Heart left ventricle (tissue), 16 donors: ENCODE measurements around the gene MARK3. TPM values are rescaled to one million over a fixed set of nuclear protein-coding genes. Genes with fewer than 3 reads are reported as not detected.

ENCODE experiments used
- ATAC-seq, 4 donors: fragments of 200-7000 bp; cut with Tn5 transposase; one replicate each; pipeline ENCODE4 v1.9.1; 2020 to 2022; ENCODE audit warnings: moderate library complexity in 4 of 4, mild to moderate bottlenecking in 3 of 4, moderate number of reproducible peaks in 1 of 4
- DNase-seq, 5 donors: peaks; one replicate each; pipeline ENCODE4 v3.0.0-alpha.2; 2020
- H3K27ac ChIP-seq, 12 donors: fragments of 200-600 bp; sonication (generic) in 4 of 12; one replicate each; pipeline versions ENCODE4 v1.5.0 to v1.8.0; 2016 to 2022; ENCODE audit warnings: mild to moderate bottlenecking in 2 of 12
- H3K27me3 ChIP-seq, 9 donors: fragments of 200-600 bp; sonication (generic) in 2 of 9; one replicate each; pipeline versions ENCODE4 v1.5.1 to v1.8.0; 2016 to 2022; ENCODE audit warnings: mild to moderate bottlenecking in 3 of 9
- H3K36me3 ChIP-seq, 9 donors: fragments of 200-600 bp; sonication (generic) in 2 of 9; one replicate each; pipeline versions ENCODE4 v1.5.0 to v1.8.0; 2018 to 2022; ENCODE audit warnings: mild to moderate bottlenecking in 2 of 9
- H3K4me1 ChIP-seq, 12 donors: fragments of 200-600 bp; sonication (generic) in 4 of 12; one replicate each; pipeline versions ENCODE4 v1.5.0 to v1.8.0; 2016 to 2022; ENCODE audit warnings: mild to moderate bottlenecking in 3 of 12
- H3K4me3 ChIP-seq, 12 donors: fragments of 200-600 bp; sonication (generic) in 4 of 12; one replicate each; pipeline versions ENCODE4 v1.5.0 to v1.8.0; 2017 to 2022; ENCODE audit warnings: mild to moderate bottlenecking in 9 of 12, moderate library complexity in 4 of 12
- H3K9me3 ChIP-seq, 12 donors: fragments of 200-600 bp; sonication (generic) in 4 of 12; one replicate each; pipeline versions ENCODE4 v1.5.0 to v1.8.0; 2016 to 2022; ENCODE audit warnings: mild to moderate bottlenecking in 1 of 12
- CTCF ChIP-seq, 12 donors: fragments of 200-600 bp; sonication (generic) in 4 of 12; IDR thresholded peaks; one replicate each; pipeline versions ENCODE4 v1.5.0 to v1.8.0; 2018 to 2022; ENCODE audit warnings: antibody characterized with exemption in 12 of 12, mild to moderate bottlenecking in 5 of 12
- POLR2A ChIP-seq, 2 donors: fragments of 450-650 bp; IDR thresholded peaks; one replicate each; pipeline ENCODE4 v1.6.1; 2017; ENCODE audit warnings: antibody characterized with exemption in 2 of 2, mild to moderate bottlenecking in 2 of 2, moderate library complexity in 2 of 2
- WGBS, 4 donors: extraction: QIAGEN DNeasy Blood & Tissue Kit in 2 of 4; methylation state at CpG; one replicate each; pipeline versions ENCODE4 v1.1.5 to v1.1.7; 2013 to 2018; 5-methylcytosine and 5-hydroxymethylcytosine counted together
- intact Hi-C, 10 donors: fragments of 100-400 bp; cut with DNase I; formaldehyde crosslinking; loops; one replicate each; pipeline versions ENCODE4 v1.11.1 to v1.14.2; 2022
- polyA plus RNA-seq, 2 donors: library from polyadenylated mRNA; stranded (reverse); fragments of 200-250 nt; gene quantifications; one replicate each; pipeline ENCODE4 v1.2.3, GENCODE V29; 2013
- total RNA-seq, 9 donors: library from RNA; depleted of rRNA in 2 of 9; stranded (reverse); fragments of >200 nt in 2 of 9; fragmentation: NEBNext Ultra II Directional in 3 of 9; extraction: Animal tissue kit (Norgen Biotek cat#: 25700) in 3 of 9; gene quantifications; one replicate each; pipeline versions ENCODE4 v1.1.0 to v1.2.4, GENCODE V29; 2016 to 2023
- donor health status: ischemic (EF 13 %, LVEDD 7.1; RV severe dilation, severe dysfunction).
- donor health status: healthy with polysubstance abuse.
- donor health status: DM: no; HTN: yes; CAD: no.
- donor health status: DM: no; HTN: no; CAD: no.
- donor health status: ischemic (EF 25% LVEDD 6.9; RV normal size, moderate dysfunction).
- donor health status: ischemic (EF 25% LVEDD 5.7; RV mildly dilated, moderate dysfunction).
- donor health status: healthy.
- donor health status: DM: yes; HTN: yes; CAD: no.
- donor health status: ischemic (EF 35%, LVEDD 5.7; RV mildly dilated, moderate dysfunction).
- donor health status: nonischemic (EF 11% LVEDD 7.7; RV severe dilation, severe dysfunction).
- donor health status: DM: yes; HTN: yes; CAD: no.
- donor health status: PGD.
- donor health status: ischemic (EF 29% LVEDD 5.4; RV normal size, mild dysfunction).
- donor health status: nonischemic (EF 23%, LVEDD 6.1; RV moderate dilation, normal function).

MARK3 gene
- total and polyA plus RNA-seq, 11 donors = 54.0 to 156 (median 111) TPM

- 21 to 43% (median 30%) methylated on average over 2 of the region's 2 CpGs for WGBS, 4 donors
- intact Hi-C loops = loop anchor here in 4 of 10 donors (5.0 to 10.0 kb wide), 4 partner anchors 37 to 100 kb away; no protein-coding TSS in a partner anchor
- no peaks in the 10 kb centered on the region for H3K27me3 ChIP-seq
- ATAC-seq (no peak), DNase-seq (no peak)
- H3K9me3 ChIP-seq = no peaks in the 10 kb centered on the region
- peak overlapping the region; percentile 9 to 77 (median 60) for H3K27ac ChIP-seq
- no peak for TF ChIP-seq POLR2A (IDR thresholded peaks at IDR 0.05)
- no peak for TF ChIP-seq CTCF (IDR thresholded peaks at IDR 0.05)
- H3K36me3 ChIP-seq = no peaks in the 10 kb centered on the region
- peaks cover 15 to 97% (median 90%) of the 10 kb centered on the region in 12 donors for H3K4me1 ChIP-seq
- peak overlapping the region in 1 of 12 donors; percentile 2 for H3K4me3 ChIP-seq
These were observed 10.0 kb downstream of the MARK3 start for GRCh38 chr14:103395244-103395643.

- no peak overlapping the region for H3K4me3 ChIP-seq
- H3K27ac ChIP-seq = peak overlapping the region; percentile 9 to 77 (median 57)
- no peak for TF ChIP-seq CTCF (IDR thresholded peaks at IDR 0.05)
- TF ChIP-seq POLR2A (IDR thresholded peaks at IDR 0.05) = no peak
- no peak for ATAC-seq
- WGBS, 4 donors = 97 to 99% (median 98%) methylated on average over 2 of the region's 2 CpGs
- intact Hi-C loops = loop anchor here in 4 of 10 donors (5.0 to 10.0 kb wide), 4 partner anchors 36 to 98 kb away; no protein-coding TSS in a partner anchor
- H3K9me3 ChIP-seq = no peaks in the 10 kb centered on the region
- DNase-seq = no peak
- no peaks in the 10 kb centered on the region for H3K36me3 ChIP-seq
- H3K4me1 ChIP-seq = peaks cover 19 to 97% (median 88%) of the 10 kb centered on the region in 12 donors
- no peaks in the 10 kb centered on the region for H3K27me3 ChIP-seq
These were observed 11.2 kb downstream of the MARK3 start for GRCh38 chr14:103396463-103396862.

GRCh38 chr14:103398427-103399195 is 13.4 kb downstream of the MARK3 start:
- Histone ChIP-seq H3K4me3 (no peak overlapping the region), H3K4me1 (peaks cover 23 to 96% (median 87%) of the 10 kb centered on the region in 12 donors), H3K36me3 (no peaks in the 10 kb centered on the region), H3K27me3 (no peaks in the 10 kb centered on the region), H3K9me3 (no peaks in the 10 kb centered on the region), H3K27ac (peak overlapping the region in 11 of 12 donors; percentile 45 to 75 (median 65))
- intact Hi-C loops = loop anchor here in 4 of 10 donors (5.0 to 10.0 kb wide), 4 partner anchors 34 to 96 kb away; no protein-coding TSS in a partner anchor
- WGBS, 4 donors = 52 to 55% (median 52%) methylated on average over 7 of the region's 7 CpGs
- TF ChIP-seq CTCF (IDR thresholded peaks at IDR 0.05) (no peak), POLR2A (IDR thresholded peaks at IDR 0.05) (no peak)
- ATAC-seq (peak in 3 of 4 donors; percentile 26 to 34 (median 32)), DNase-seq (no peak)

GRCh38 chr14:103400537-103400936 is 15.3 kb downstream of the MARK3 start:
- H3K4me1 ChIP-seq = peaks cover 20 to 96% (median 85%) of the 10 kb centered on the region in 12 donors
- peaks cover 0 to 6% (median 3%) of the 10 kb centered on the region in 9 donors for H3K36me3 ChIP-seq
- WGBS, 4 donors = 80 to 92% (median 83%) methylated on average over 4 of the region's 4 CpGs
- TF ChIP-seq POLR2A (IDR thresholded peaks at IDR 0.05) (no peak), CTCF (IDR thresholded peaks at IDR 0.05) (no peak)
- H3K9me3 ChIP-seq = no peaks in the 10 kb centered on the region
- no peak for DNase-seq
- no peaks in the 10 kb centered on the region for H3K27me3 ChIP-seq
- ATAC-seq = no peak
- intact Hi-C loops = no loop called here
- peak overlapping the region in 7 of 12 donors; percentile 25 to 75 (median 62) for H3K27ac ChIP-seq
- H3K4me3 ChIP-seq = no peak overlapping the region
